SK-N-SH treated with all-trans-retinoic acid at 6 μM for 48 hours (cell line): ENCODE data around the gene TAF10.

ENCODE experiments used
- CREB5 ChIP-seq: fragments of 250-450 bp; sonication (Bioruptor Pico); IDR thresholded peaks from 2 replicates; pipeline ENCODE4 v1.5.1; 2020; ENCODE audit warnings: low read depth, mild to moderate bottlenecking, moderate library complexity
- PATZ1 ChIP-seq: fragments of 250-450 bp; sonication (Bioruptor Pico); IDR thresholded peaks from 2 replicates; pipeline ENCODE4 v1.8.0; 2020; ENCODE audit warnings: mild to moderate bottlenecking, moderate library complexity, borderline replicate concordance
- POU6F1 ChIP-seq: fragments of 250-450 bp; sonication (Bioruptor Pico); IDR thresholded peaks from 2 replicates; pipeline ENCODE4 v1.8.0; 2021; ENCODE audit warnings: low read depth, mild to moderate bottlenecking, moderate library complexity, borderline replicate concordance
- SNAI2 ChIP-seq: fragments of 250-450 bp; sonication (Bioruptor Pico); IDR thresholded peaks from 2 replicates; pipeline ENCODE4 v1.5.0; 2020; ENCODE audit warnings: mild to moderate bottlenecking, moderate library complexity
- TSHZ2 ChIP-seq: fragments of 250-450 bp; sonication (Bioruptor Pico); IDR thresholded peaks from 2 replicates; pipeline ENCODE4 v1.5.0; 2020; ENCODE audit warnings: mild to moderate bottlenecking, moderate library complexity
- ZC3H10 ChIP-seq: fragments of 250-450 bp; sonication (Bioruptor Pico); IDR thresholded peaks from 2 replicates; pipeline ENCODE4 v1.5.1; 2021; ENCODE audit warnings: mild to moderate bottlenecking, moderate library complexity
- ZNF565 ChIP-seq: fragments of 450-650 bp; formaldehyde crosslinking; conservative IDR thresholded peaks from 2 replicates; pipeline ENCODE4 v1.5.0; 2020; ENCODE audit warnings: low read depth, mild to moderate bottlenecking, moderate library complexity
- ZNF8 ChIP-seq: fragments of 450-650 bp; formaldehyde crosslinking; IDR thresholded peaks from 2 replicates; pipeline ENCODE4 v1.5.0; 2020; ENCODE audit warnings: mild to moderate bottlenecking, moderate library complexity

GRCh38 chr11:6617315-6617781, 5.3 kb upstream of the TAF10 start:
- no peak for TF ChIP-seq PATZ1 (CRISPR knock-in tag)
- TF ChIP-seq ZC3H10 (CRISPR knock-in tag), result no peak
- TF ChIP-seq ZNF8 (CRISPR knock-in tag), result no peak
- TF ChIP-seq ZNF565 (CRISPR knock-in tag), result no peak
- TF ChIP-seq TSHZ2 (CRISPR knock-in tag), result no peak
- no peak for TF ChIP-seq SNAI2 (CRISPR knock-in tag)
- no peak for TF ChIP-seq CREB5
- TF ChIP-seq POU6F1 (CRISPR knock-in tag), result no peak
